Epithelial cell of proximal tubule (primary cell): Measurements from ENCODE around the gene OR4D1. TPM values are rescaled to one million over a fixed set of nuclear protein-coding genes. Genes with fewer than 3 reads are reported as not detected.
"Not testable (repeated sequence)": the region's sequence is repeated elsewhere in the genome, so short reads cannot be mapped to it uniquely, and the experiment has no call there.

ENCODE experiments used
- DNase-seq: peaks from one replicate; pipeline ENCODE4 v3.0.0-alpha.2; 2011; ENCODE audit warnings: low read depth
- H3K4me3 ChIP-seq: 2 replicates; pipeline ENCODE4 v1.5.1; 2011; ENCODE audit warnings: low read depth, mild to moderate bottlenecking, low read length
- CTCF ChIP-seq: conservative IDR thresholded peaks from 2 replicates; pipeline ENCODE4 v1.5.1; 2012; ENCODE audit warnings: low read depth, mild to moderate bottlenecking, low read length
- total RNA-seq: library from RNA; depleted of rRNA; stranded (reverse); fragments of >200 nt; gene quantifications from 2 replicates; pipeline ENCODE4 v1.2.3, GENCODE V29; 2015

The OR4D1 gene
- total RNA-seq, result not detected in 2 replicates

- no peak within 1 kb of the TSS for H3K4me3 ChIP-seq
- TF ChIP-seq CTCF, result no peak
- DNase-seq, result no peak
These were observed at the start of gene OR4D1 for GRCh38 chr17:58147930-58148434. TSS of gene OR4D1 (plus strand) at chr17:58148384. CDS start at chr17:58155154, 6,770 bp downstream.

GRCh38 chr17:58100506-58100905 lies 47.7 kb upstream of the OR4D1 start:
- DNase-seq, result no peak
- no peak overlapping the region for H3K4me3 ChIP-seq
- TF ChIP-seq CTCF, result no peak

- H3K4me3 ChIP-seq, DNase-seq: not testable (repeated sequence)
These were observed 46.3 kb upstream of the OR4D1 start for GRCh38 chr17:58101898-58102297.

GRCh38 chr17:58105093-58105492 lies 43.1 kb upstream of the OR4D1 start:
- DNase-seq, result no peak
- no peak overlapping the region for H3K4me3 ChIP-seq
- no peak for TF ChIP-seq CTCF

GRCh38 chr17:58107306-58107705 lies 40.9 kb upstream of the OR4D1 start:
- no peak overlapping the region for H3K4me3 ChIP-seq
- no peak for TF ChIP-seq CTCF
- DNase-seq, result no peak

- H3K4me3 ChIP-seq, result no peak overlapping the region
- no peak for DNase-seq
- TF ChIP-seq CTCF, result no peak
These were observed 39.0 kb upstream of the OR4D1 start for GRCh38 chr17:58109197-58109596.

- no peak overlapping the region for H3K4me3 ChIP-seq
- TF ChIP-seq CTCF, result no peak
- no peak for DNase-seq
These were observed 38.2 kb upstream of the OR4D1 start for GRCh38 chr17:58110012-58110411.
